DMS53 treated with DMSO at 0.1 percent for 48 hours (cell line): ENCODE results near the gene ATXN10.
"Not testable (repeated sequence)": the region's sequence is repeated elsewhere in the genome, so short reads cannot be mapped to it uniquely, and the experiment has no call there.

ENCODE experiments used
- DNase-seq: peaks from one replicate; lab custom pipeline; 2025; ENCODE audit not compliant: unreplicated experiment; lab: John Stamatoyannopoulos, UW

Gene ATXN10

DNA sequence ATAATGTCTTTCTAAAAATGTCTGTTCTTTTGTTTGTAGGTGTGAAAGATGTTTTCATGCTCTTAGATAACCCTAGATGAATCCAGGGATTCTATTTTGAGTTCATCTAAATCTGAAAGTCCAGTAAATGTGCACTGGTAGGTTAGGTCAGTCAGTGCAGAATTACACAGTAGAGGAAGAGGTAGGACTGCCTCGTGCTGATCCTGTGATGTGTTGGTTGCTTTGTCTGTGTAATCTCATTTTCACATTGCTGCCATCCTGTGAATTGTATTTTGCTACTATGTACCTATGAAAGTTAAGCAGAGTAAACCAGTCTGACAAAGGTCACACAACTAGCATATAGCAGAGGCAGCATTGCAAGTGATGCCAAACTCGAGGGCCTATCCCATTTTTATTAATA lies 36.5 kb downstream of the ATXN10 start:
- no peak for DNase-seq

DNA sequence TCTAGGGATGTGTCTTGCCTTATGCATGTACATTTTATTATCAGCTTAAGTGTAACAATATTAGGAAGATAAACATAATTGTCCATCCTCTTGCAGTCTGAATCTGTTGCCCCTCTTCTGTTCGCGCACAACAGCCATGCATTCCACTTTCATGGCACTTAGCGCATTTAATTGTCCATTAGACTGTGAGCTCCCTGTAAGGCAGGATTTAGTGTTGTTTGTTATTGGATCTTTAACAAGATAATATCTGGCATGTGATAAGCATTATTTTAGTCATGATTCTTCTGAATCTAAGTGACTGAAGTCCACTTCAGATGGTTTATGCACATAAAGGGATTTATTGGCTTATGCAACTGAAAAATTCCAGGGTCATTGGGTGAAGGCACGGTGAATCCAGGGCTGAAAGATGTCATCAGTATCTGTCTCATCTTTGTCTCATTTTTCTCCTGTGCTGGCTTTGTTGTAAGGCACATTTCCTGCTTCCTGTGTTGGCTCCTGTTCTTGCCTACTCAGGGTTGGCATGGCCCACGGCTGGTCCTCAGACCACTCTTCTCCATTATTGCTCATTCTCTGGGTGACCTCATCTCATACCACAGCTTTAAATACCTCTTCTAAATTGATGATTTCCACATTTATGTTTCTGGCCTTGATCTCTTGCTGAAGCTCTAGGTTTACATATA lies 37.6 kb downstream of the ATXN10 start:
- DNase-seq: no peak

GRCh38 chr22:45709866-45710265 lies 38.2 kb downstream of the ATXN10 start:
- no peak for DNase-seq

DNA sequence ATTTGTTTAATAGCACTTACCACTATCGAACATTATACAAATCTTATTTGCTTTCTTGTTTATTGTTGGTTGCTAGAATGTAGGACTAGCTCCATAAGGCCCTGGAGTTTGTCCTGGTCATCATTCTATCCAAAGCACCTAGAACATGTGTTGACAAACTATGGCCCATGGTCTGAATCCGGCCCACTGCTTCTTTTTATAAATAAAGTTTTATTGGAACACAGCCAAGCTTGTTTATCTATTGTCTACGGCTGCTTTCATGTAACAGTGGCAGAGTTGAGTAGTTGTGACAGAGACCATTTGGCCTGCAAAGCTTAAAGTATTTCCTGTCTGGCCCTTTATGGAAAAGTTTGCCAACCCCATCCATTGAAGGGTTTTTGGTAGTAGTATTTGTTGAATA lies 38.8 kb downstream of the ATXN10 start:
- DNase-seq: no peak

- not testable (repeated sequence) for DNase-seq
These were observed 42.8 kb downstream of the ATXN10 start for GRCh38 chr22:45714390-45714789.

DNA sequence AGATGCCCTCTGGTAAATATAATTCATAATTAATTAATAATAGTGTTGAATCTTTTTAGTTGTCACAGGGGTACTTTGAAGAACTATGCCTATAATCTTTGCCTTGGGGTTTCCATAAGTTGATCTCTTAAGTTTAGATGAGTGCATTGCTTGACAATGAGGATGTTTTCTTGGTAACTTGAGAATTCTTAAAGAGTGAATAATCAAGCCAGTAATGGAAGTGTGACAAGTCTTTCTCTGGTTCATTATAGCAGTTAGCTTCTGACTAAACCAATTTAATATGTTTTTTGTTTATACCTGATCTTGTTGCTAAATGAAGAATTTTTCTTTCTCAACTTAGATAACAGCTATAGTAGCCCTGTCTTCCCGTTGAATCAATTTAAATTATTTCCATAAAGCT lies 46.2 kb downstream of the ATXN10 start:
- no peak for DNase-seq

GRCh38 chr22:45718391-45718790 lies 46.8 kb downstream of the ATXN10 start:
- no peak for DNase-seq

DNA sequence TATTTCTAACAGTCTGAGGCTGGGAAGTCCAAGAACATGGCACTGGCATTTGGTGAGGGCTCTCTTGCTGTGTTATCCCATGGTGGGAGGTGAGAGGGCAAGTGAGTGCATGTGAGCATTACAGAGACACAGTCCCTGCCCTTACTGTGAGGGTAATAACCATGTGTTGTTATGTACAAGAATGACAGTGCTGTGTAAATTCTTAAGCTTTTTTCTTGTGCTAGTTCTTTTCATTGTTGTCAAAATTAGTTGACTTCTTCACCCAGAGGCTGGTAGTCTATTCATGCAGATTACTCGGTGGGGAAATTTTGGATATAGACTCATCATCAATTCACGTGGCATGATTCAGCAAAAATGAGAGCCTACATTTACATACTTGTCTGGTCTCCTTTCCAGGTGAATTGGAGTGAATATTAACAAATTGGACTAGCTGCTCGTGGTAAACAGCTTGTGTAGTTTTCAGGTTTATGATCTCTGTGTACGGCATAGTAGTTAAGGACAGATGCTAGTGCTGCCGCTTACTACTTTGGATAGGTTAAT lies 49.3 kb downstream of the ATXN10 start:
- DNase-seq: no peak

DNA sequence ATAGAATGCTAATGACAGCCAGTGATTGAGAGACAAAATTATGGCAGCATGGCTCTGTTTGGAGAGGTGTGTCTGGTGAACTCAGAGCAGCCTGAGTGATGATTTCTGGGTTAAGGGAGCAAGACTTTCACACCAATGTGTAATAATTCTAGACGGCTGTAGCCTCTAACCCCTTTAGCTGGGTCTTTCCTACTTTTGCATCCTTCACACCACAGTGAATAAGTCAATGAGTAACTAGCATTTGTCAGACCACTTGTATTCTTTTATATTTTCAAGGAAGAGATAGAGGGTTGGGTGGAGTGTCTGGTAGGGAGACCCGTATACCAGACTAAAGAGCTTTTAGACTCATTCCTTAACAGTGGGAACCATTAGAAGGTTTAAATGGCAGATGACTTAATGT lies 50.4 kb downstream of the ATXN10 start:
- DNase-seq: peak; percentile 31

DNA sequence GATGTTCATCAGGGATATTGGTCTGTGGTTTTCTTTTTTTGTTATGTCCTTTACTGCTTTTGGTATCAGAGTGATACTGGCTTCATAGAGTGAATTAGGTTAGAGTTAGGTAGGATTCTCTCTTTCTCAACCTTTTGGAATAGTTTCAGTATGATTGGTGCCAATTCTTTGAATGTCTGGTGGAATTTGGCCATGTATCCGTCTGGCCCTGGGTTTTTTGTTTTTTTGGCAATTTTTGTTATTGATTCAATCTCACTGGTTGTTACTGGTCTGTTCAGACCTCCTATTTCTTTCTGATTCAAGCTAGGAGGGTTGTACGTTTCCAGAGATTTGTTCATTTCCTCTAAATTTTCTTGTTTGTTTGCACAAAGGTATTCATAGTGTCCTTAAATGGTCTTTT lies 54.4 kb downstream of the ATXN10 start:
- DNase-seq: no peak

DNA sequence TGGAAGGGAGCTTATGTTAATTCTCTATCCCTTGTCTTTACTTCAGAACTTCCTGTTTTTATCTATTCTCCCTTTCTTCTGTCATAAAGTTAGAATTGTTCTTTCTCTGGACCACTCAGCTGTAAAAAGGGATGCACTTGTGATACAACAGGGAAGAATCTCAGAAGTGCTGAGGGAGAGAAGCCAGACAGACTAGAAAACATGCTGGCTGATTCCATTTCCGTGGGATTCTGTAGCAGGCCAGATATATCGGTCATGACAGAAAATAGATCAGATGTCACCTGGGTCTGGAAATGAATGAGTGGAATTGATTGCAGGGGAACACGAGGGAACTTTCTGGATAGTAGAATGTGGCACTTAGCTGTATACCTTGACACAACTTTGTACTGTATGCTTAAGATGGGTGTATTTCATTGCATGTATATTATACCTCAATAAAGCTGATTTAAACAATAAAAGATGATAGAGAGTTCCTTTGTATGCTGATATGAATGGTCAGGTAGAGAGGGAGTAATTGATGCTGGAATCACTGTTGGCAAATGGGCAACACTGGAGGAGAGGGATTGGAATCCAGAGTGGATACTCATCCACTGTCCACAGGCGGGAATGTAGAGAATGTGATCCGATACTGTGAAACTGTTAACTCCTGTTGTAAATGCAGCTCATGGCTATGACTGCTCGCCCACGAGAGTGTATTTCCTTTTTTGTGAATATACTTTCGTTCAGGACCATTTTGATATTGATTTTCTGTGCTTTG lies 59.6 kb downstream of the ATXN10 start:
- no peak for DNase-seq

- DNase-seq: no peak
These were observed 60.3 kb downstream of the ATXN10 start for GRCh38 chr22:45731798-45732495.

DNA sequence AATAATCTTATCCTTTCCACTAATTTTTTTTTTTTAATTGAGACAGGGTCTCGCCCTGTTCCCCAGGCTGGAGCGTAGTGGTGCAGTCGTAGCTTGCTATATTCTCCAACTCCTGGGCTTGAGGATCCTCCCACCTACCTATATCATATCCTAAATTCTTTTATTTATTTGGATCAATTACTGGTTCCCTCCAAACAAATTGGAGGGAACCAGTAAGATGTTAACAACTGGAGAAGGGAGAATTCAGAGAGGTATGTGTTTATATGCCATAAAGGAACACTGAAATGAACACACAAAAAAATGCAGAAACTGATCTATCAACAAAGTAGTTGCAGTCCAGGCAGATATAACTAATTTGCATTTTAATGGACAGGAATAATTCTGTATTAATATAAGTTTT lies 63.6 kb downstream of the ATXN10 start:
- DNase-seq: no peak

GRCh38 chr22:45738206-45738605 lies 66.6 kb downstream of the ATXN10 start:
- no peak for DNase-seq

- no peak for DNase-seq
These were observed 68.6 kb downstream of the ATXN10 start for GRCh38 chr22:45740236-45740635.

DNA sequence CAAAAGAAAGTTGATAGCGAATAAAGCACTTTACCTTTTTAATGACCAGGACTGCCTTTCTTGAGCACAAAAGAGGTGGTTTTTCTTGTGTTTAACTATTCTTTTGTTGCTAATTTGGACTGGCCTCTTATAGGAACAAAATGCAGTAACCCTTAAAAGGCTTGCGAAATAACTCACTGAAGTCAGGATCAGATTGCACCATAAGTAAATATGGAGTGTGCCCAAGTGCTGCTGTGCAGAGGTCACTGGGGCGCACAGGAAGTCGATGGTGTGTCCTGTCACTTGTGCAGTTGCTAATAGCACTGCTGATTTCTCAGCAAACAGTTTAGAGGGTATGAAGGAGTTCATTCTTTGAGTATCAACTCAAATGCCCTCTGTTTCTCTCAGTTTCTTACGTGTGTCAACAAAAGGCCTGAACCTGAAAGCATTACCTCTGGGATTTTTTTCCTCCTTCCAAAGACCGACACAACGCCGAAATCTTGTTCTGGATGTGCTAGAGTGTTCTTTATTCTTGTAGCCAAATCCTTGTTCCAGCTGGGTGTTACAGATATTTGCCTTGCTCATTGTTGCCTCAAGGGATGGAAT lies 71.3 kb downstream of the ATXN10 start:
- DNase-seq: no peak

GRCh38 chr22:45743687-45744086 lies 72.1 kb downstream of the ATXN10 start:
- DNase-seq: no peak

DNA sequence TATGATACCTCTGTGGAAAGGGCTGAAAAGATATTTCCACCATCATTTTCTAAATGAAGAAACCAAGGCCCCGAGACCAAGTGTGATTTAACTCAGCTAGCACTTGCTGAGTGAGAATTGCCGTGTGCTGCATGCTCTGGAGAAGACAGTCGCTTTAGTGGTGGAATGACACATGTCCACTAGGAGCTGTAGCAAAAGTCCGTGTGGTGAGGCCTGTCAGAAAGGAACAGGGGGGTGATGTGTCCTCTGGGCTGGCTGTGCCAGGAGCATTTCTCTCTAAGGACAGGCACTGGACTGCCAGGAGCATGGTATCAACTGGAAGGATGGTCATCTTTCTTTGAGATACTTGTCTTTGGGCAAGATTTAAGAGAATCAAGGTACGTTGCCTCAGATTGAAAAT lies 72.8 kb downstream of the ATXN10 start:
- DNase-seq: no peak

GRCh38 chr22:45750626-45751025 lies 79.0 kb downstream of the ATXN10 start:
- no peak for DNase-seq

DNA sequence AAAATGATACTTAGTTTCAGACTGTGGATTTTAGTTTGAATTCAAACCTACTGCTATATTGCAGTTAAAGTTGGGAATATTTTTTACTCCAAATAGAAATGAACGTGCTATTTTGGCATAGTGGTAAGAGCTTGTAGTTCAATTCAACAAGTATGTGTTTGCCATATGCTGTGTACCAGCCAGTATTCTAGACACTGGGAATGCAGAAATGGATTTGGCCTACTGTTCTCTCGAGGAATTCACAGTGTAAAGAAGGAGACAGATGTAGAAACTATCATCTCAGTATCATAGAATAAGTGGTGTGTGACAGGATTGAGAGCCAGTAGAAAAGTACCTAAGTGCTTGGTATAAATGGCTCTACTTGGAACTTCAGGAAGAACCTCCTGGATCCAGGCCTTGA lies 80.4 kb downstream of the ATXN10 start:
- no peak for DNase-seq

DNA sequence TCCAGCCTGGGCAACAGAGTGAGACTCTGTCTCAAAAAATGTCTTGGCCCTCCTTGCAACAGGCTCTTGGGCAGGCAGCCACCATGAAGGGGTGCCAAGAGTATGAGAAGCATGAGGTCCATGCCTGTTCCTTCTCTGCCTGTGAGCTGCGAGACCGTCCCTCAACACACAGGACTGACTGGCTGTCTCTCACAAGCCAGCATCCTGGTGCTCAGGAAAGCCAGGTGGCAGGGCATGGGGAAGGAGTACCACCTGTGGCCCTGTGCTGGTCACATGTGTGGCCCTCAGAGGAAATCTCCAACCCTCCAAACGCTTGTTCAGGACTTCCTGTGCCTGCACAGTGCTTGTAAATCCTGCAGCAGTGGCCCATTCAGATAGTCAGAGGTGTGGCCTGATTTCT lies 83.2 kb downstream of the ATXN10 start:
- DNase-seq: no peak

DNA sequence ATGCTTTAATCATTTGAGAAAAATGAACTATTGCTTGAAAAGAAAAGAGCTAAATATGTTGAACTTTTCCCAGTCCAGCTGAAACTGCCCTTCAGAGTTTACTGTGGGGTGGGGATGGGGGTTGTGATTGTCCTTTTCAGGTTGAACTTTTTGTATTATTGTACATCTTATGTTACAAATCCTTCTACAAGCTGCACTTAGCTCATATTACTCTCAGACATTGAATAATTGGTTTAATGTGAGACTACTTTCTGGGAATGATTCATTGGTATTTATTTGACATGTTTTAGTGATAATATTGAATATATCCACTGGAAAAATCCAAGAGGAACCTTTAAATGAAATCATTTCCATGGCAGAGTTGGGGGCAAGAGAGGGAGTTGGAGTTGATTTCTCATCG lies 84.9 kb downstream of the ATXN10 start:
- no peak for DNase-seq
